ENCODE data around the gene PTBP2.

The PTBP2 gene

DNA sequence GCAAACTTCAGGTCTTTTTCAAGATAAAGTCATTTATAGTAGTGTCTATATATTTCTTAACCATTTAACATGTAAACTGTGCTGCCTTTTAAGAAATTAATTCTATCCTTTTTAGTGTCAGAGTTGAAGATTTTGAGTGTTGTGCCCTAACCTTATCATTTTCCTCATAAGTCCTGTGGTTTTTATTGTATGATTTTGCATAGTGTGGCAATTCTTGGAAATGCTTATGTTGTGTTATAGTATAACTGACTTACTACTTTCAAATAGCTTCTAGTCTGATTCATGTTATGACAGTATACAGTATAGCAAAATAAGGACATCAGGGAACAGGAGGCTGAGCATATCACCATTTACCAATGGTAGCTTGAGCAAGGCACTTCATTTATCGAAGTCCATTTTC is 99.1 kb downstream of the PTBP2 start:
- DNase-seq: no peak
- TF ChIP-seq, protein P1, sequence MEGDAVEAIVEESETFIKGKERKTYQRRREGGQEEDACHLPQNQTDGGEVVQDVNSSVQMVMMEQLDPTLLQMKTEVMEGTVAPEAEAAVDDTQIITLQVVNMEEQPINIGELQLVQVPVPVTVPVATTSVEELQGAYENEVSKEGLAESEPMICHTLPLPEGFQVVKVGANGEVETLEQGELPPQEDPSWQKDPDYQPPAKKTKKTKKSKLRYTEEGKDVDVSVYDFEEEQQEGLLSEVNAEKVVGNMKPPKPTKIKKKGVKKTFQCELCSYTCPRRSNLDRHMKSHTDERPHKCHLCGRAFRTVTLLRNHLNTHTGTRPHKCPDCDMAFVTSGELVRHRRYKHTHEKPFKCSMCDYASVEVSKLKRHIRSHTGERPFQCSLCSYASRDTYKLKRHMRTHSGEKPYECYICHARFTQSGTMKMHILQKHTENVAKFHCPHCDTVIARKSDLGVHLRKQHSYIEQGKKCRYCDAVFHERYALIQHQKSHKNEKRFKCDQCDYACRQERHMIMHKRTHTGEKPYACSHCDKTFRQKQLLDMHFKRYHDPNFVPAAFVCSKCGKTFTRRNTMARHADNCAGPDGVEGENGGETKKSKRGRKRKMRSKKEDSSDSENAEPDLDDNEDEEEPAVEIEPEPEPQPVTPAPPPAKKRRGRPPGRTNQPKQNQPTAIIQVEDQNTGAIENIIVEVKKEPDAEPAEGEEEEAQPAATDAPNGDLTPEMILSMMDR (IDR thresholded peaks at IDR 0.05; ENCODE audit: low read depth, low read length): no peak
- Histone ChIP-seq H3K27me3 (ENCODE audit: insufficient read depth, low read depth, severe bottlenecking) (no peaks in the 10 kb centered on the region), H3K4me3 (ENCODE audit: low read depth, low read length) (no peak overlapping the region), H3K9me3 (ENCODE audit: severe bottlenecking) (no peaks in the 10 kb centered on the region), H3K36me3 (peaks cover 23% of the 10 kb centered on the region), H3K27ac (no peak overlapping the region)

DNA sequence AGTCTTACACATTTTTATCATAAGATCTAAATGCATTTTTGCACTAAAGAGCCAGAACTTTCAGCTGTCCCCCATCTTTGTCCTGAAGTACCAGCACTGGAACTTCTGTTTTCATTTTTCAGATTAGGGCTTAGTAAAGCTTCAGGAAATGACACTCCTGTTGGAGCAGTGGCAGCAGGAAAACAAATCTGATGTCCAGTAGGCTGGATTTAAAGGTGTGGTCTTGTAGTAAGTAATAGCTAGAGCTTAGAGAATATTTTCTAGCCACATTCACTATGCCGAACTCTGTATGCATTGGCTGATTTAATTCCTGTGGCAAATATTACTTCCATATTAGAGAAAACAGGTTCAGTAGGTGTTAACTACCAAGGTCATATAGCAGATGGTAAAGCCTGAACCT is 103.6 kb downstream of the PTBP2 start:
- H3K9me3 ChIP-seq (ENCODE audit: severe bottlenecking): no peaks in the 10 kb centered on the region
- peaks cover 7% of the 10 kb centered on the region for H3K36me3 ChIP-seq
- DNase-seq: no peak
- H3K27ac ChIP-seq: no peak overlapping the region
- TF ChIP-seq, protein P1 (IDR thresholded peaks at IDR 0.05; ENCODE audit: low read depth, low read length): no peak
- H3K27me3 ChIP-seq (ENCODE audit: insufficient read depth, low read depth, severe bottlenecking): no peaks in the 10 kb centered on the region
- no peak overlapping the region for H3K4me3 ChIP-seq (ENCODE audit: low read depth, low read length)

DNA sequence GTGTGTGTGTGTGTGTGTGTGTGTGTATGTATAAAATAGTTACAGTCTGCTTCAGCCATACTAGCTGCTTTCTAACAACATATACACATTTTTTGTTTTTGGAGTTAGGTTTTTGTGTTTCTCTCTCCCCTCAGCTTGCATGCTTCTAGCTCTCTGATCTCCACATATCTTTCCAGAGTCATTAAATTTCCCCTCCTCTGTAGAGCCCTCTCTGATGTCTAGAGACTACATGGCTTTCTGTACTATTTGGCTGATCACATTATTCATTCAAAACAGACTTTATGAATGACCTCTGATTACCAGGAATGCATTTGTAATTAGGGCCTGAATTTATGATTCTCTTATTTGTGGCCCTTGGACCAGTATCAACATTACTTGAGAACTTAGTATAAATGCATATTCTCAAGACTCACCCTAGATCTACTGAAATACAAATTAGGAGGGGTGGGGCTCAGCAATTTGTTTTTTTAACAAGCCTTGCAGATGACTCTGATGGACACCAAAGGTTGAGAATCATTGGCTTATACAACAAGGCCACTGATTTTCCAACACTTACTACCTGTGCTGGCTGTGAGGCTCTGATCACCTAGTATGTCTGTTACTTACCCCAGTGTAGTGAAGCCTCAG is 104.5 kb downstream of the PTBP2 start:
- no peak for DNase-seq
- Histone ChIP-seq H3K9me3 (ENCODE audit: severe bottlenecking) (no peaks in the 10 kb centered on the region), H3K27me3 (ENCODE audit: insufficient read depth, low read depth, severe bottlenecking) (no peaks in the 10 kb centered on the region), H3K36me3 (no peaks in the 10 kb centered on the region), H3K27ac (no peak overlapping the region), H3K4me3 (ENCODE audit: low read depth, low read length) (no peak overlapping the region)
- TF ChIP-seq, protein P1 (IDR thresholded peaks at IDR 0.05; ENCODE audit: low read depth, low read length): no peak

DNA sequence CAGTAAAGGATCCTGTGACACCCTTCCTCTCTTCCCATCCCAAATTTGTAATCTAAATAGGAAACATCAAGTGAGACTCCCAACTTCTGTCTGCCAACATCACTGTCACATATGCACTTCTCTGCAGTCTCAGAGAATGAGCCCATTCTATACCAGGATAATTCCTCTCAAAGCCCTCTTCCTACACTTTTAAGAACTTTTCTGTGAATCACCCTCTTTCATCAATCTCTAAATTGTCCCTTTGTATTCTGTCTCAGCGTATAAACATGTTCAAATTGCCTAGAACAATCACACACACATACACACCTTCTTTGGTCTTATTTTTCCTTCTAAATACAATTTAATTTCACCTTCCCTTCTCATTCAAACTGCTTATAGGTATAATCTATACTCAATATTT is 111.8 kb downstream of the PTBP2 start:
- Histone ChIP-seq H3K27ac (no peak overlapping the region), H3K27me3 (ENCODE audit: insufficient read depth, low read depth, severe bottlenecking) (no peaks in the 10 kb centered on the region), H3K9me3 (ENCODE audit: severe bottlenecking) (no peaks in the 10 kb centered on the region), H3K4me3 (ENCODE audit: low read depth, low read length) (no peak overlapping the region), H3K36me3 (no peaks in the 10 kb centered on the region)
- TF ChIP-seq, protein P1 (IDR thresholded peaks at IDR 0.05; ENCODE audit: low read depth, low read length): no peak
- no peak for DNase-seq

DNA sequence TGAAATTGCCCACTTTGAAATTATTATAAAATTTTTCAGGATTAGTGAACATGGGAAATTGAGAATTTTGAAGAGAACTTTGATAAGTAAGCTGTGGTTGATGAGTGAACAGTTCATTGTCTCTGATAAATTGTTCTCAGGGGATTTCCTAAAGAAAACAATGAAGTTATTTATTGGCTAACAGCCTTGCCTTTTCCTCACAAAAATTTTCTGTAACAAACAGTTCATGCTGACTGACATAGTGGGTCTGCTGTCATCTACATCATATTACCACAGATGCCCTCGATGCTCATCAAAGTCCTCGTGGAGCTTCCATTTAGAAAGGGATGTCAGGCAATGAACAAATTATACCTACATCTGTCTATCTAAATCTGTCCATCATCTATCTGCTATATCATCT is 113.4 kb downstream of the PTBP2 start:
- TF ChIP-seq, protein P1 (IDR thresholded peaks at IDR 0.05; ENCODE audit: low read depth, low read length): no peak
- no peak overlapping the region for H3K4me3 ChIP-seq (ENCODE audit: low read depth, low read length)
- no peaks in the 10 kb centered on the region for H3K36me3 ChIP-seq
- no peaks in the 10 kb centered on the region for H3K9me3 ChIP-seq (ENCODE audit: severe bottlenecking)
- no peak for DNase-seq
- no peak overlapping the region for H3K27ac ChIP-seq
- H3K27me3 ChIP-seq (ENCODE audit: insufficient read depth, low read depth, severe bottlenecking): no peaks in the 10 kb centered on the region
